HuH-7 (cell line): ENCODE results near the gene SLC12A8.
A peak's percentile ranks its signal among the peaks of the same experiment; 100 is the strongest.

ENCODE experiments used
- DNase-seq: peaks from one replicate; pipeline ENCODE4 v3.0.0; 2011; ENCODE audit warnings: low spot score

The SLC12A8 gene

DNA sequence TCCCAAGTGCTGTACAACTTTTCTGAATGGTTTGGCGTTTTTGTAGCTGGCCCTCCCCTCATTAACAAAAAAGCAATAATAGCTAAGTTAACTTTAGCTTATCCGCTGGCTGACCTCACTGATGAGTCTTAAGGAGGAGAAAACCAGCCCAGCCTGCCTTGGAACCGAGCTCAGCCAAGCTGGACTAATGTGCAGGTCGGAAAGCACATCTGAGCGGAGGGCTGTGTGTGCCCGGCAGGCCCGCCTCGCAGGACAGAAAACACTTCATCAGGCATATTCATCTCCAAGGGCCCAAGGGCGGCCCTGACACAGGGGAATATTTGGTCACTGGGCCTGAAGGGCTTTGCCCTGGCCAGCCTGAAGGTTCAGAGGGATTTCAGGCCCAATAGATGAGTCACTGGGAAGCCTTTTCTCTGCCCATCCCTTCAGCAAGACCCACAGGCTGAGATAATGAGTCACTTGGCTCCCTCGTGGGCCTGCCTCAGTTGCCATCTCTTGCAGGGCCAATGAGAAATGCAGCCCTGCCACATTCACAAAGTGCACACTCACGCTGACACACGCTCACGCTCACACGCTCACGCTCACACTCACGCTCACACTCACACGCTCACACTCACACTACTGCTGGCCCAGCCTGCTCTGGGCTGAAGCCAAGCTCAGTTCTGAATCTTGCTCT, 75.1 kb downstream of the SLC12A8 start:
- no peak for DNase-seq

DNA sequence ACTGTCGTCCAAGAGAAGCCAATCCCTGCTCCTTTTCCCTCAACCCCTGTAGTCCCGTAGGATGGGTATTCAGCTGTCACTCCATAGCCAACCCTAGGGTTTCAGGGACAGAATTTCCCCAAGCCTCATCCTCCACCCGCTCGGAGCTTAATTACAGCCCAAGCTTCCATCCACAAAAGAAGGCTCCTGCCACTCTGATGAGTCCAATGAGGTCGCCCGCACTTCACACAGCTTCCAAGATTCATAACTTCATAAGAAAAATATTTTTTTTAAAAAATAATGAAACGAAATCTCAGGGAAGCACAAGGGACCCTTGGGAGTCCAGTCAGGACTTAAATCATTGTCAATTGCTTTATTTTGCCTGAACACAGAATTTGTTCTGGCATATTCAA, 75.6 kb downstream of the SLC12A8 start:
- no peak for DNase-seq

DNA sequence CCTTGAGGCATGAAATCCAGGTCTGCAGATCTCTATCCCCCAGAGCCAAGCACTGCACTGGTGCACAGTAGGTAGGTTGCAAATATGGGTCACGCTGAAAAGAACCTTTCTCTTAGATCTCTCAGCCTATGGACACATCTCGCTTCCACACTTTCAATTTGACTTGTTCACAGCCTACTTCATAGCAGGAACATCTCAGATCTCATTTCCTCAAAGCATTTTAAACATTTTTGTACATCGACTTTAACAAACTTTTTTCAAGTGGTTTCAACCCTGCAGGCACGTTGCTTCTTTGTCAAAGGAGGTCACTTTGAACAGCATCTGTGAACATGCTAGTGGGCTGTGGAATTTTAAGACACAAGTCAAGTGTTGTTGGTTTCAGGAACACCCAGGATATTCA, 76.0 kb downstream of the SLC12A8 start:
- DNase-seq: no peak

DNA sequence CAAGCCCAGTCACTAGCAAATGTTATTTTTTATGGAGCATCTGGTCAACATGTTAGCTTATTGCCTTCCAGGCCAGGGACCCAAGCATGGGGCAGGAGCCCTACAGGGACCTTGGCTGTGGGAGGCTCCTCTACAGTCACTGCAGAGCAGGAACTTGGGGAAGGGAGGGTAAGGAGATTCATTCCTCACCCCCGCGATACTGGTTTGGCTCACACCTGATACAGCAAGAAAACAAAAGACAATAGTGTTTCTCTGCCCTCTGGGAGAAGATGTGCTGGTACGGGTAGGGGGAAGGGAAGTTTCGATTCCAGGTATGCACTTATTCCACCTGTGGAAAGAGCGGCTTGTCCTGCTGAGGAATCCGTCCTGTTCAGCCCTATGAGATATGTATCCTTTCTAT, 77.6 kb downstream of the SLC12A8 start:
- DNase-seq: no peak

DNA sequence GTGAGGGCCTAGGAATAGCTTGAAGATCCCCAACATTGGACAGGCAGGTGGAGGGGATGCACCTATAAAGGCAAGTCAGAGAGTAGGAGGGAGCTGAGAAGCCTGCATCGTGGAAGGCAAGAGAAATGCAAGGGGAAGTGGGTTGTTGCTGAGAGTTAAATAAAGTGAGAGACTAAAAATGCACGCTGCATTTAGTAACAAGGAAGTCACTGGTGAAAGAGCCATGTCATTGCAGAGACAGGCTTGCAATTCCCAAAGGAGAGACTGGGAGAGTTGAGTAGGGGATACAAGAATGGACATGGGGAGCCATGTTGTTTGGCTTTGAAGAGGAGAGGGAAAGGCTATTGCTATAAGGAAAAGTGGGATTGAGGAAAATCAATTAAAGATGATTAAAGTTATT, 79.7 kb downstream of the SLC12A8 start:
- no peak for DNase-seq

DNA sequence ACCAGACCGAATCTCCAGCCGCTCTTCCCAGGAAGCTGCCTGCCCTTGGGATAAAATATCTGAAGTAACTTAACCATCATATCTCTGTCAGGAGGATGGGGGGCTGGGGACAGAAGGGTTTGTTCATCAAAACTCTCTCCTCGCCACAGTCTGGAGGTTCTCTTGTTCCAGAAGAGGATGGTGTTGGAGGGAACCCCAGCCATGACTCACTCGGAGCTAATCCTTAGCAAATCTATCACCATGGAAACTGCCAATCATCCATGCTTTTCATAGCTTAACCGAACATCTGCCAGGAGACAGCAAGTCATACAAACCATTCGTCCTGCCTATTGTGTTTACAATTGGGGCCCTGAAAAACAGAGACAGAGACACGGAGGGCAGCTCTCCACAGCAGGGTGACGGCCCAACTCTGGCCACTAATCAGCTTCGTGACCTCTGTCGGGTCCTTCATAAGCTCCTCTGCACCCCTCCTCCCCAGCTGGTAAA, 83.0 kb downstream of the SLC12A8 start:
- peak; percentile 54 for DNase-seq

DNA sequence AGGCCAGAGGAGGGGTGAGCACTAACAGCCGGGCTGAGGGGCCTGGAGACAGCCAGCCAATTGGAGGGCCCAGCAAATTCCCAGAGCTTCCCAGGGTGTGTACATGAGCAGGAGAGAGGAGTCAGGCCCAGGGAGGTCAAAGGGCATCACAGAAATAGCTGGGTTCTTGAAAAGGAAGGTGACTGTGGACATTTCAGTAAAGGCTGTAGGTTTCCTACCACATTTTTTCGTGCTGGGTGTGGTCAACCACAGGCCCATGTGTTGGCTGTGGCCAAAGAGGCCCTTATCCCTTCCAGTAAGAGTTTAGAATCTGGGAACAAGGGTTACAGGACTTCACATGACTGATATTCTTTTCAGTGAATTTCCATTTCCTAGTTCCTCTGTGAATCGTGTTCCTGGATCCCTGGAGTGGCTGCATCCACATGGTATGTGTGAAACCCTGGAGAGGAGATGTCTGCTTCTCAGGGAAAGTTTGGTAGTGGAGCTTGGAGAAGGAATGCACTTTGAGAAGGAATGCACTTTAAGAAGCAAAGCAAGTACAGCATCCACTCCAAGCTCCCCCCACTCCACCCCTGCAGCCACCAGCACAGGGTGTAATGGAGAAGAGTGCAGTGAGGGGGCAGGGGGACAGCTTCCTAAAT, 83.6 kb downstream of the SLC12A8 start:
- peak; percentile 68 for DNase-seq

DNA sequence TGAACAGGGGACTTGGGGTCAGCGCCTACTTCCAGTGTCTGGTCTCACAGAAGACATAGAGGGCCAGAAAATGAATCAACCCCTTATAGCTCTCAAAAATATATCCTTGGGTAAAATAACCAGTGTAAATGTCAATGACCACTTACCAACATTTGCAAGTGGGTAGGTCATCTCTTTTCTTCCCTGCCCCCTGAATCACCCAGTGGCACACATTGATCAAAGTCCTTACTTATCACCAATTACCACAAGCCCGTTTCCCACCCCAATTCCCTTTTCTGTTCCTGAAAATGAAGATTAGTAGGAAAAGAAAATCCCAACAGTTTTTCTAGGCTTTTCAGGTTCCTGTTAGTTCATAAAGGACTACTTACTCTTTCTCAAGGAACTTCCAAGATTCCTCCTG, 86.2 kb downstream of the SLC12A8 start:
- no peak for DNase-seq

DNA sequence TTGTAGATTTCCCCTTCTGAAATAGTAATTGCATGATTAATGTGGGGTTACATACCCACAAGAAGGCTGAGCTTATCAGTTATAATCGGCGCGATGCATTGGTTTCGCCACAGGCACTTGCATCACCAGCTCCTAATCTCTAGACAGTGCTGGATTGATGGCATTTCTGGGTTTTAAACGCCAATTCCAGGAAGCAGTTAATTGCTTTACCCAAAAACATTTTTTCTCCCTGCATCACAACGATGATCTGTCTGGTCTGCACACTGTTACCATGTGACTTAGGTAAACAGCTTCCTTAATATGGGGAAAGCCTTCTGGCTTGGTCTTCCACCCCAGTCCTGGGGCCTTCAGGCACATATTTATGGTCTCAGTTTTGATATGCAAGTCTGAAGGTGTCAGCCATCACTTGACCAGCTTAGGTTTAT, 86.7 kb downstream of the SLC12A8 start:
- DNase-seq: peak; percentile 50

DNA sequence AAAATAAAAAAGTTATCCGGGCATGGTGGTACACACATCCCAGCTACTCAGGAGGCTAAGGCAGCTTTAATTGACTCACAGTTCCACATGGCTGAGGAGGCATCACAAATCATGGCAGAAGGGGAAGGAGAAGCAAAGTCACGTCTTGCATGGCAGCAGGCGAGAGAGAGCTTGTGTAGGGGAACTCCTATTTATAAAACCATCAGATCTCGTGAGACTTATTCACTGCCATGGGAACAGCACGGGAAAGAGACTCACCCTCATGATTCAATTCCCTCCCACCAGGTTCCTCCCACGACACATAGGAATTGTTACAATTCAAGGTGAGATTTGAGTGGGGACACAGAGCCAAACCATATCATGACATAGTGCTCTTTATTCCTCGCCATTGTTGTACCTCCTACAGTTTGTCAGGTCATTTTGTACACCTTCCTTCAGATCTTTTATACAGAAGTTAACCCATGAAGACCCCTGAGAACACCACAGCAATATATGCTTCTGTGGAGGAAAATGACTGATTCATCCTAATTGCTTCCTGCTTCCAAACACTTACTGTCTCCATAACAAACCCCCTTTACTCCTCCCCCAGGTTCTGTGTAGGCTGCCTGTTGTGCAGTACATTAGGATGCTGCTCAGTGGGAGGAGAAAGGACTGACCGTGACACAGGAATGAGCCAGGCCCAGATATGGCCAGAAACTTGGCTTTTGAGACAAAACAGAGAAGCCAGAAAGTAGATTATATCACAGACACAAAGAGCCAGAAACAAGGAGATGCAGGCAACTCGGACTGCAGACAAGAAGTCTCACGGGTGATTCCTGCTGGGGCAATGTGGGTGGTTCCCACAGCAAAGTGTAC, 88.9 kb downstream of the SLC12A8 start:
- no peak for DNase-seq

DNA sequence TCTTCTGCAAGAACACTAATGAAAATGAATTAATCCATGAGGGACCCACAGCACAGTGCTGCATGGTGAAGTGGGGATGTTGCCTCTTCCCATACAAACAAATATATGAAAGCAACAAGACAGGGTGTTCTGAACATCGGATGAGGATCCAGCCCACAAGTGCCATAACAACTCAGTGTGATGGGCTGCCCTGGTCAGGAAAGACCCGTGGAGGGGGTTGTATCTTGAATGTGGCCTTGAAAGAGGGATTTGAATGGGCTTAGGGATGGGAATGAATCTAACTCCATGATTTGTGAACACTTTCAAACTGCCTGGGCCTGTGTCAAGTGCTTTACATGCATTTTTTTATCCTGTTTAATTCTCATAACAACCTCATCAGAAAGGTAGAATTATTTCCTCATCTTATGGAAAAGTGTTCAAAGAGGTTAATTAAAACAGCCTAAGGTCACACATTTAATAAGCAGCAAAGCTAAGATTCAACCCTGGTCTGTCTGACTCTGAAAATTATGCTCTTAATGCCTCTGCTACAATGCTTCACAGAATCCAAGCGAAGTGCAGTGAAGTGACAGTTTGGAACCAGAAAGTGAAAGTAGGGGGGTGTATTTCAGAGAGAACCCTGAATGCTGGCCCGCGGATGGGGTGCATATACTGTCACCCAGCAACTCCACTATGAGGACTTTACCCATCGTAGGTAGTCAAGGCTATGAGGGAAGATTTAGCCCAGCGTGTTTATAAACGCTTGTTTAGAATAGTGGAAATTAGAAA, 91.1 kb downstream of the SLC12A8 start:
- no peak for DNase-seq

DNA sequence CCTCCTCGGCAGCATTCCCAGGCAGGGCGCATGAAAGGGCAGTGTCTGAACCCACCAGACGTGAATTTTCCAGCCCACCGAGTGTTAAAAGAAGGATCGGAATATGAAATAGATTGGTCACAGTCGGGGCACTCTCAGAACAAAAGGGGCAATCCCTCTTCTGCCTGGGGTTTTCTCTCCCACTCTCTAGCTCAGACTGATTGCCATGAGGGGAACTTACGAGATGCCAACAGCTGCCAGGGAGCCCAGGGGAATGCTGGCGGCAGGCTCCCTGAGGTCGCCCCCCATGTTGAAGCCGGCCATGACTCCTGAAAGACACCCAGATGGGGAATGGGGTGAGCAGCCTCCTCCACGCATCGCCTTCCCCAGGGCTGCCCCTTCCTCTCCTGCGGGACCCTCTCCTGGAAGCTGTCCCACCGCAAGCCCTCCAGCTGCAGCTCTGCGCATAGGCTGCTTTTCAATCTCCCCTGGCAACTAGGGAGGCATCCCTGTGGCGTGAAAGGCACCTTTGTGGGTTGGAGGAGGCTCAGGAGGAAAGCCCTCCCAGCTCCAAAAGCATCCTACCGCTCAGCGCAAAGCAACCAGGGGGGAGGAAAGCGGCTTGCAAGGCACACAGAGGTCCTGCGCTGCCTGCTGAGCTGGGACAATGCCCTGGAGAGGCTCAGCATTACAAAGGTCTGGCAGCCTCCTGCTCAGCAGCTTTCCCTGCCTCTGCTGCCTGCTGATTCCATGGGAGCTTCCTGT, 92.0 kb downstream of the SLC12A8 start:
- DNase-seq: no peak

DNA sequence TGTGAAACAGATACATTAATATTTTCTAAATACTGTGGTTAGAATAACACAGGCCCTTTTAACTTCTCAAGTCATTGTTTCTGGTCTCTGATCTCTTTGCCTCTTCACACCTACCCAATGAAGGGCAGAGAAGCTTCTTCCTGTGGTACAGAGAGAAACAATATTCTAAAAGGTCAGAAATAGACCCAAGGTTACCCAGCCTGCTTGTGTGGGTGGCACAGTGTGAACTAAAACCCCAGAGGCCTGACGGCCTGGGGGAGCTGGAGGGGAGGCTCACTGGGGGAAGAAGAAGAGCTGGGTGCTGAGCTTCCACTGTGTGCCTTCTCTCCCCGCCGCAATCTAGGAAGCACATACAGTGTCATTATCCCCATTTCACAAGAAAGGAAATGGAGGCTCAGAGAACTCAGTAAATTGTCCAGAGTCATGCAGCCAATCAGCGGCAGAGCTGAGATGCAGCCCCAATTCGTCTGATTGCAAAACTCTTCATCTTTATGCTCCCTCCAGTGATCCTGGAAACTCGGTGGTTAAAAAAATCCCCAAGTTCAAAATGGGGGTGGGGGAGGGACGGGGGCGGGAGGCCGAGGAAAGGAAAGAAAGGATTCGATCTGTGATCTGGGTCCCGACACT, 92.7 kb downstream of the SLC12A8 start:
- no peak for DNase-seq

DNA sequence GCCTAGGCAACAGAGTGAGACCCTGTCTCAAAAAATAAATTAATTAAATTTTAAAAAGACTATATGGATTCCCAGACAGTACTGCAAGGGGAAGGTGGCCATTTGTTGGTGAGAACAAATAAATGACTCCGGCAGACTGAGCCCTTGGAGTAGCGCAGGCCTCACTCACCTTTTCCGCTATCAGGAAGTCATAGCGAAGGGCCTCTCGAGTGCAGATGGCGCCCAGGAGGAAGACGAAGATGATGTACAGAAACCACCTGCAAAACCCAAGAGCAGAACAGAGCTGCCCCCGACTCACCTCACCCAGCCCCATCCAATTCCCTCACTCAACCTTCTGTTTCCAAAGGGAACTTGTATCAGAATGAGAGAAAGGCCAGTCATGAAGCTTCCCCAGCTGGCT, 93.9 kb downstream of the SLC12A8 start:
- DNase-seq: no peak

DNA sequence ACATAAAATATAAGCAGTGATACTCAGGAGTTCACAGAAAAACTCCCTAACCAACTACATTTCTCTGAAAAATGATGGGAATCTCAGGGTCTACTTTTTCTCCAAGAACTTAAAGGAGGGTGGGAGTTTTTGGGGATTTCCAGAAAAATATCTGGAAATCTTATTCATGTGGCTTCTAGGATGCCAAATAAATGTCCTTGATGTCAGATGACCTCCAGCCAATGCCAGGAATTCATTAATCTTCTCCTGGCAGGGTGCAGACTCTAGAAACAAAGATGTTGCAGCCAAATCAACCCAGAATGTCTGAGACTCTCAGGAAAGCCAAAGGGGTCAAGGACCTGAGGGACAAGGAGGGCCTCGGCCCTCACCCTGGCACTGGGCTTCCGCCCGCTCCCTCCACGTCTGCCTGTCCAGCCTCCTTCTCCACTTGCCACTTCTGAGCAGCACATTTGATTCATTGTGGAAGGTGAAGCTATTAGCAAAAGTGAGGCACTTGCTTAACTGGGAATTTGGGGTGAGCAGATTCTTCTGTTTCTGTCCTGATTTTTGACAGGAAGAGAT, 94.8 kb downstream of the SLC12A8 start:
- no peak for DNase-seq

DNA sequence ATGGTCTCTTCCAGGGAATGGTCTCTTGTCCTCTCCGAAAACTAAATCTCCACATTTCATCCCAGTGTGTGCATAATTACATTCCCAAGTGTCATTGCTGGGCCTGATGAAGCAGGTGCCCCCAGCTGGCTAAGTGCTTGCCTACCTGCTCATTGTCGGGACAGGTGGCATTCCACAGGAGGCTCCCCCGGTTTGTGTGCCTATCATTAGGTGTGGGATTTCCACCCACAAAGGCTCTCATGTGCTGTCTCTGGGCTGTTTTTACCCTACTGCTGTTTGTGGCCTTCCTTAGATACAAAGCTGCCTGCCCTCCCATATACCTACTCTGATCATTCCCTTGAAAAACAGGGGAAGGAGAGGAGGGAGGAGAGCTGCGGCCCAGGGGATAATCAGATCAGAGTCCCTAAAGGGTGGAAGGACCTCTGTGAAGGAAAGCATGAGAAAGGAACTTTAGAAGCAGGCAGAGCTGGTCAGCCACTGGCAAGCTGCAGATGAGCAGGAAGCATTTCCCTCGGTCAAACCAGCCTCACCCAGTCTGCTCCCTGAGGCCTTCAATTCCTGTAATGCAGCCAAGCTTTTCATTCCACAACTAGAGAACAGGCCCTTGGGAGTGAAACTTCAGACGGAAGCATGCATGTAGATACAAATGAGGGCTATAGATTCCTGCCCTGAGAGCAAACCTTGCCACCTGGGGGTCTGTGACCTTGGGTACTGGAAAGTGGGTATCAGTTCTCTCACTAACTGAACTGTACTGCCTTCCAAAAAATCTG, 96.1 kb downstream of the SLC12A8 start:
- no peak for DNase-seq

DNA sequence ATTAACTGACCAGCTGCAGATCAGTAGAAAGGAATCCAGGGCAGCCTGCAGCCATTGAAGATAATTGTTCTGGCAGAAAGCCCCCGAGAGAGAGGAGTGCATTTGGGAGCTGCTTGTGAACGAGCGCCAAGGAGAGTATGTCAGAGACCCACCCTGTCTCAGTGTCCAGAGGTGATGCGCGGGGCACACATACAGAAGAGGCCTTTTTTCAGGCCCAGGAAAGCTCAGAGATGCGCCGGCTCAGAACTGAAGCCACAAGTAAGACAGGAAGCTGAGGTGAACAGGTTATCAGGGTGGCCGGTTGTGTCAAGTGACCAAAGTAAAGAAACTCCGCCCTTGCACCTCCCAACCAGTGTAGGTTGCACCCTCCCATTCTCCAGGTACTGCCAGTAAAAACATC, 96.9 kb downstream of the SLC12A8 start:
- DNase-seq: no peak

DNA sequence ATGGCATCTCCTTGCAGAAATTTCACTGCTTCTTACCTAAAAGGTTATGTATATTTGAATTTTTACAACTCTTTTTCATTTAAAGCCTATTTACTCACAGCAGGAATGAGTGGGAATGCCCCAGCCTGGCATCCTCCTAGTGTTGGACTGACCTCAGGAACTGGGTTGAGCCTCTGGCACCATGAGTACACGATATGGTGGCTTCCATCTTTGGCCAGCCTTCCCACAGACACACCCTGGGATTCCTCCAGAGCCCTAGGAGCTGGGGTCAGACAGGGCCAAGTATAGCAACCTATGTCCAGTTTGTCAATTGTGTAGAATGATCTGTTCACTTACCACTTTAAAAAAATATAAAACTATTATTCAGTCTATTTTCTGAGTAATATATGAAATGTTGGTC, 99.6 kb downstream of the SLC12A8 start:
- DNase-seq: no peak

DNA sequence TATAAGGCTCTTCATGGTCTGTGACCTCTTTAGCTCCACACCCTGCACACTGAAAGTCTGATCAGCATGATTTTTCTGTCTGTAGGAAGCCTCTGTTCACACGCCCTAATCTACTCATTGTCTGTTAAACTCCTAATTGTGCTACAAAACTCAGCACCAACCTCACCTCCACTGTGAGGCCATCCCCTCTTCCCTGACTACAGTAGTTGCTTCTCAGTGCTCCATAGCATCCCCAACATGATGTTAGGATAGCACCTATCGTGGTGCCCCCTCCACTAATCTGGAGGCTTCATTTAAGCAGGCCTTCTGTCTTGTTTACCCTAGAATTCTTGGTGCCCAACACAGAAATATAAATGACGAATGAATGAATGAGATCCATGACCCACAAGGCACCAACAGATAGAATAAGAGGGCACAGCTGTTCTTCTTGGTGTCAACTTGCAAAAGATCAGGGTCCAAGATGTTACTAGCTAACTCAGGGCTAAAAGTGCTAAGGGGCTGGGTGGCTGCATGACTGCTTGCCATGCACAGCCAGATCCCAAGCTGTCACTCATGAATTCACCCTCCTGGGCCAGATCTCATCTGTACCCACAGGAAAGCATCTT, 101.6 kb downstream of the SLC12A8 start:
- DNase-seq: no peak
